Left cardiac atrium (tissue), 4 donors: Measurements from ENCODE around the gene FMOD. TPM values are rescaled to one million over a fixed set of nuclear protein-coding genes. Genes with fewer than 3 reads are reported as not detected.
A peak's percentile ranks its signal among the peaks of the same experiment; 100 is the strongest.
"Not testable (repeated sequence)": the region's sequence is repeated elsewhere in the genome, so short reads cannot be mapped to it uniquely, and the experiment has no call there.

Experiments used
- ATAC-seq, 2 donors: fragments of 200-7000 bp; cut with Tn5 transposase; one replicate each; pipeline ENCODE4 v1.9.1; 2020; ENCODE audit warnings: mild to moderate bottlenecking in 2 of 2, moderate library complexity in 2 of 2
- DNase-seq: peaks from one replicate; pipeline ENCODE4 v3.0.0-alpha.2; 2020
- intact Hi-C, 2 donors: fragments of 100-400 bp; cut with DNase I; formaldehyde crosslinking; loops; one replicate each; pipeline versions ENCODE4 v1.14.1 to v1.15.1; 2022 to 2023
- total RNA-seq, 2 donors: library from RNA; stranded (reverse); fragmentation: NEBNext Ultra II Directional; extraction: Animal tissue kit (Norgen Biotek cat#: 25700); gene quantifications; one replicate each; pipeline ENCODE4 v1.2.1, GENCODE V29; 2021
- donor health status: DM: no; HTN: yes; CAD: no.
- donor health status: DM: no; HTN: yes; CAD: no; lungs with severe emphysema.
- donor health status: DM: yes; HTN: yes; CAD: no.
- donor health status: Dilated cardiomyopathy.

FMOD gene
- total RNA-seq, 2 donors from 2014 or later: 33.3 to 51.6 TPM

DNA sequence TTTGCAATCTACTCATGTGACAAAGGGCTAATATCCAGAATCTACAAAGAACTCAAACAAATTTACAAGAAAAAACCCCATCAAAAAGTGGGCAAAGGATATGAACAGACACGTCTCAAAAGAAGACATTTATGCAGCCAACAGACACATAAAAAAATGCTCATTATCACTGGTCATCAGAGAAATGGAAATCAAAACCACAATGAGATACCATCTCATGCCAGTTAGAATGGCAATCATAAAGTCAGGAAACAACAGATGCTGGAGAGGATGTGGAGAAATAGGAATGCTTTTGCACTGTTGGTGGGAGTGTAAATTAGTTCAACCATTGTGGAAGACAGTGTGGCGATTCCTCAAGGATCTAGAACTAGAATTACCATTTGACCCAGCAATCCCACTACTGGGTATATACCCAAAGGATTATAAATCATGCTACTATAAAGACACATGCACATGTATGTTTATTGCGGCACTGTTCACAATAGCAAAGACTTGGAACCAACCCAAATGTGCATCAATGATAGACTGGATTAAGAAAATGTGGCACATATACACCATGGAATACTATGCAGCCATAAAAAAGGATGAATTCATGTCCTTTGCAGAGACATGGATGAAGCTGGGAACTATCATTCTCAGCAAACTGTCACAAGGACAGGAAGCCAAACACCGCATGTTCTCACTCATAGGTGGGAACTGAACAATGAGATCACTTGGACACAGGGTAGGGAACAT, 36.7 kb downstream of the FMOD start:
- ATAC-seq, DNase-seq, intact Hi-C loops: not testable (repeated sequence)

- intact Hi-C loops: no loop called here
- ATAC-seq (peak in 1 of 2 donors; percentile 1), DNase-seq (no peak)
These were observed 39.3 kb downstream of the FMOD start for GRCh38 chr1:203311368-203312301.

- DNase-seq (no peak), ATAC-seq (no peak)
- intact Hi-C loops: loop anchor here in 1 of 2 donors (5.0 kb wide), 1 partner anchor 37 kb away; no protein-coding TSS in a partner anchor
These were observed 42.0 kb downstream of the FMOD start for GRCh38 chr1:203308923-203309331.

DNA sequence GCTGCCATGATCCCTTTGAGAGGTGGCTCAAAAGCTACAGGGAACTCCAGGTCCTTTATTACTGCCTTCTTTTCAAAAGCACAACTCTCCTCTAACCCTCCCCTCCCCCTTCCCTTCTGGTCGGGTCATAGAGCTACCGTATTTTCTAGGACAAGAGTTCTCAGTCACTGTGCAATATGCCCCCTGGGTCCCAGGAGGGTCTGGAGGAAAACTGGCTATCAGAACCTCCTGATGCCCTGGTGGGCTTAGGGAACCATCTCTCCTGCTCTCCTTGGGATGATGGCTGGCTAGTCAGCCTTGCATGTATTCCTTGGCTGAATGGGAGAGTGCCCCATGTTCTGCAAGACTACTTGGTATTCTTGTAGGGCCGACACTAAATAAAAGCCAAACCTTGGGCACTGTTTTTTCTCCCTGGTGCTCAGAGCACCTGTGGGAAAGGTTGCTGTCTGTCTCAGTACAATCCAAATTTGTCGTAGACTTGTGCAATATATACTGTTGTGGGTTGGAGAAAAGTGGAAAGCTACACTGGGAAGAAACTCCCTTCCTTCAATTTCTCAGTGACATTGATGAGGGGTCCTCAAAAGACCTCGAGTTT, 42.5 kb downstream of the FMOD start:
- intact Hi-C loops: loop anchor here in 1 of 2 donors (5.0 kb wide), 1 partner anchor 36 kb away; no protein-coding TSS in a partner anchor

GRCh38 chr1:203307641-203308126, 43.2 kb downstream of the FMOD start:
- ATAC-seq (no peak), DNase-seq (no peak)
- intact Hi-C loops: loop anchor here (2.0 to 5.0 kb wide), 2 partner anchors 29 to 35 kb away; no protein-coding TSS in a partner anchor

More for the DNA sequence above, 42.5 kb downstream of the FMOD start:
- ATAC-seq (no peak), DNase-seq (no peak)

- ATAC-seq: peak in 1 of 2 donors; percentile 0
- intact Hi-C loops: loop anchor here (2.0 to 5.0 kb wide), 2 partner anchors 28 to 35 kb away; no protein-coding TSS in a partner anchor
- DNase-seq: peak; percentile 60
These were observed 43.9 kb downstream of the FMOD start for GRCh38 chr1:203306965-203307541.

GRCh38 chr1:203306089-203306964, 44.6 kb downstream of the FMOD start:
- peak; percentile 92 for DNase-seq
- intact Hi-C loops: loop anchor here (2.0 to 5.0 kb wide), 2 partner anchors 28 to 34 kb away; no protein-coding TSS in a partner anchor
- ATAC-seq: peak; percentile 39 to 56

DNA sequence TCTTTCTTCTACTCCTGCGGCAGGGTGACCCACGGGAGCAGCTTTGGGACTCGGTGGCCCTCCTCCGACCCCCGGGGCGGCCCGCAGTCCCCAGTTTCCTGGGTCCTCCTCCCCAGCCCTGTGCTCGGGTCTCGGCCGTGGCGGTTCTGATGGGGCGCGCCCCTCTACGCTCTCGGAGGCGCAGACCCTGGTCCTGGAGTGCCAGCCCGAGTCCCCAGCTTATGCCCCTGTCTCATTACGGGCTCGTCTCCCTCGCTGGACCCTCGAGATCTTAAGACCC, 45.2 kb downstream of the FMOD start:
- intact Hi-C loops: loop anchor here (2.0 to 5.0 kb wide), 2 partner anchors 27 to 33 kb away; no protein-coding TSS in a partner anchor
- no peak for DNase-seq
- ATAC-seq: peak; percentile 27 to 36

GRCh38 chr1:203304919-203305808, 45.8 kb downstream of the FMOD start, which contains the start of gene BTG2:
TSS of gene BTG2 (plus strand) at chr1:203305519. CDS start at chr1:203305607, 88 bp downstream.
- ATAC-seq (peak; percentile 91 to 94), DNase-seq (peak; percentile 94)
- intact Hi-C loops: loop anchor here in 1 of 2 donors (5.0 kb wide), 1 partner anchor 33 kb away; no protein-coding TSS in a partner anchor

DNA sequence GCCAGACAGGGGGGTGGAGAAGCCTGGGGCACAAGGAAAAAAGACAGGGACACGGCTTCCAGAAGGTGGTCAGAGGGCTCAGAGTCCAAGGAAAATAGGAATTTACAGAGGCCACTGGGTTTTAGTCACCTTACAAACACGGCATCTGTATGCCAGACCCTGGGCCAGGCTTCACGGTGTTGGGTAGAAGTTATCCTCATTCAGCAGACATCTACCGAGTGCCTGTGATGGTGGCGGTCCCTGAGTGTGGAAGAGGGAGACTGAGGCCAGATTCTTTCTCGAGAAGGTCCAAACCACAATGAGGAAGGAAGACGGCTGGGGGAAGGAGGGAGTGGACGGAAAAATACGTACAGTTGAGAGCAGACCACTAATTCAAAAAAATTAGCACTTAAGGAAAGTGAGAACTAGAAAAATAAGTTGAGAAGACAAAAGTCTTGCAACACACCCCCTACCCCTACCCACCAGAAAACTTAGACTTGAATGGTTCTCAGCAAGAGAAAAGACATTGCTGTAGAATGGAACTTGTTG, 46.5 kb downstream of the FMOD start:
- intact Hi-C loops: no loop called here
- ATAC-seq (no peak), DNase-seq (no peak)

DNA sequence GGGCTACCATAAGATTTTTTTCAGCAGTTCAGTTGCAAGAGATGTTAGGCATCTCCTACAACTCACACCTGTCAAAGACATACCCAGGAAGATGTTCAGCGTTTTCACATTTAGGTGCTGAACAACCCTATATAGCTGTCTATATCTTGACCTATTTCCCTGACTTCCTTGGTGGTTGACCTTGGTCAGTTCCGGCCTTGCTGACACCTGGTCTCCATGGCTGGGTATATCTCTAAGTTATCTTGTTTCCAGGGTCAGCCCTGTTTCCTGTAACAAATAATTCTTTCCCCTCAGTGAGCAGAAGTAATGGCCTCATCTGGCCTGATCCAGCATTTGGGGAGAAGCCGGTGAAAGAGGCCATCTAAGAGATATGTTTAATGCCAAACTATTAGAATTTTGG, 48.0 kb downstream of the FMOD start:
- intact Hi-C loops: no loop called here
- ATAC-seq (no peak), DNase-seq (no peak)

DNA sequence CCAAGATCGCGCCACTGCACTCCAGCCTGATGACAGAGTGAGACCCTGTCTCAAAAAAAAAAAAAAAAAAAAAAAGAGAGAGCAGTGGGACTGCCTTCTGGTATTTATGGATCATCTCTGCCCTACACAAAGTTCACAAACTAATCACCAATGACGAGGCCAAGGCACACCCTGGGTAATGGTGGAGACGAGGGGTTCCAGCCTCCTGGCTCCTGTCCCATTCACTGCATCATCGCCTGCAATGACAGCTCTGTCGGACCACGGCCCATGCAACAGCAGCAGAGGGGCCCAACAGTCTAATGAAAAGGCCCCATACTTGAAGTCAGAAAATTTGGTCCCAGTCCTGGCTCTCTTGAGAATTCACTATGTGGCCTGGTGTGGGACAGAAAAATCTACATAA, 48.5 kb downstream of the FMOD start:
- no peak for ATAC-seq
- intact Hi-C loops: no loop called here
- no peak for DNase-seq

GRCh38 chr1:203301331-203301668, 49.6 kb downstream of the FMOD start:
- ATAC-seq (no peak), DNase-seq (no peak)
- intact Hi-C loops: no loop called here

GRCh38 chr1:203300441-203301330, 50.2 kb downstream of the FMOD start:
- intact Hi-C loops: no loop called here
- no peak for DNase-seq
- no peak for ATAC-seq

GRCh38 chr1:203299719-203300429, 51.0 kb downstream of the FMOD start:
- intact Hi-C loops, DNase-seq, ATAC-seq: not testable (repeated sequence)
